ENCODE measurements around the gene NKX6-1.

NKX6-1 gene

GRCh38 chr4:84498935-84499623, at the start of gene NKX6-1:
TSS of gene NKX6-1 (minus strand) at chr4:84499292. CDS start at chr4:84498228, 1,064 bp downstream.
- DNase-seq (ENCODE audit: low read depth) = no peak

GRCh38 chr4:84547211-84547610, 48.1 kb upstream of the NKX6-1 start:
- no peak for DNase-seq (ENCODE audit: low read depth)

GRCh38 chr4:84545093-84545492, 46.0 kb upstream of the NKX6-1 start:
- no peak for DNase-seq (ENCODE audit: low read depth)

- no peak for DNase-seq (ENCODE audit: low read depth)
Measured at GRCh38 chr4:84535901-84536300, 36.8 kb upstream of the NKX6-1 start.

GRCh38 chr4:84531689-84532088, 32.6 kb upstream of the NKX6-1 start:
- DNase-seq (ENCODE audit: low read depth) = no peak

GRCh38 chr4:84530871-84531270, 31.8 kb upstream of the NKX6-1 start:
- no peak for DNase-seq (ENCODE audit: low read depth)

- DNase-seq (ENCODE audit: low read depth) = no peak
Measured at GRCh38 chr4:84530454-84530853, 31.4 kb upstream of the NKX6-1 start.

GRCh38 chr4:84529169-84529751, 30.2 kb upstream of the NKX6-1 start:
- no peak for DNase-seq (ENCODE audit: low read depth)

GRCh38 chr4:84527391-84527790, 28.3 kb upstream of the NKX6-1 start:
- no peak for DNase-seq (ENCODE audit: low read depth)

- no peak for DNase-seq (ENCODE audit: low read depth)
Measured at GRCh38 chr4:84515075-84515474, 16.0 kb upstream of the NKX6-1 start.

- DNase-seq (ENCODE audit: low read depth) = no peak
Measured at GRCh38 chr4:84512277-84512676, 13.2 kb upstream of the NKX6-1 start.

GRCh38 chr4:84511703-84512102, 12.6 kb upstream of the NKX6-1 start:
- no peak for DNase-seq (ENCODE audit: low read depth)

GRCh38 chr4:84507941-84508340, 8.8 kb upstream of the NKX6-1 start:
- no peak for DNase-seq (ENCODE audit: low read depth)

- no peak for DNase-seq (ENCODE audit: low read depth)
Measured at GRCh38 chr4:84504821-84505220, 5.7 kb upstream of the NKX6-1 start.

GRCh38 chr4:84503495-84504437, 4.7 kb upstream of the NKX6-1 start:
- DNase-seq (ENCODE audit: low read depth) = no peak

- no peak for DNase-seq (ENCODE audit: low read depth)
Measured at GRCh38 chr4:84502955-84503373, 3.9 kb upstream of the NKX6-1 start.

- no peak for DNase-seq (ENCODE audit: low read depth)
Measured at GRCh38 chr4:84502333-84502954, 3.4 kb upstream of the NKX6-1 start.

- no peak for DNase-seq (ENCODE audit: low read depth)
Measured at GRCh38 chr4:84501721-84502267, 2.7 kb upstream of the NKX6-1 start.

- DNase-seq (ENCODE audit: low read depth) = no peak
Measured at GRCh38 chr4:84501202-84501503, 2.1 kb upstream of the NKX6-1 start.

- DNase-seq (ENCODE audit: low read depth) = no peak
Measured at GRCh38 chr4:84500386-84501201, 1.5 kb upstream of the NKX6-1 start.

GRCh38 chr4:84499624-84499982, 511 bp upstream of the NKX6-1 start:
- no peak for DNase-seq (ENCODE audit: low read depth)

Data from stimulated activated CD8-positive, alpha-beta memory T cell treated with anti-CD3 and anti-CD28 coated beads, Interleukin-12 subunit alpha, Interleukin-12 subunit beta, amount 100 ng/mL, for 1 hour (primary cell).